Upper lobe of left lung (tissue), 6 donors: ENCODE measurements around the gene TLE1. TPM values are rescaled to one million over a fixed set of nuclear protein-coding genes. Genes with fewer than 3 reads are reported as not detected.

ENCODE experiments used
- ATAC-seq, 2 donors: fragments of 200-7000 bp; cut with Tn5 transposase; one replicate each; pipeline ENCODE4 v1.9.1; 2022; ENCODE audit warnings: mild to moderate bottlenecking in 2 of 2, moderate library complexity in 2 of 2; ENCODE audit not compliant: low FRiP score in 2 of 2
- DNase-seq, 2 donors: peaks; one replicate each; pipeline ENCODE4 v3.0.0-alpha.2; 2019 to 2020
- H3K27ac ChIP-seq, 4 donors: fragments of 200-600 bp; sonication (generic); one replicate each; pipeline ENCODE4 v1.5.1; 2016 to 2019
- H3K27me3 ChIP-seq, 4 donors: fragments of 200-600 bp; sonication (generic); one replicate each; pipeline ENCODE4 v1.5.1; 2017 to 2019
- H3K36me3 ChIP-seq, 4 donors: fragments of 200-600 bp; sonication (generic); one replicate each; pipeline ENCODE4 v1.5.1; 2016 to 2019
- H3K4me1 ChIP-seq, 4 donors: fragments of 200-600 bp; sonication (generic); one replicate each; pipeline ENCODE4 v1.5.1; 2018 to 2019
- H3K4me3 ChIP-seq, 4 donors: fragments of 200-600 bp; sonication (generic); one replicate each; pipeline ENCODE4 v1.5.1; 2017 to 2019; ENCODE audit warnings: mild to moderate bottlenecking in 2 of 4, moderate library complexity in 1 of 4
- H3K9me3 ChIP-seq, 4 donors: fragments of 200-600 bp; sonication (generic); one replicate each; pipeline ENCODE4 v1.5.1; 2018 to 2019
- EP300 ChIP-seq, 4 donors: sonication (generic); formaldehyde crosslinking; IDR thresholded peaks; one replicate each; pipeline ENCODE4 v1.5.1; 2017; ENCODE audit warnings: antibody characterized with exemption in 4 of 4, control low read depth in 2 of 4
- POLR2A ChIP-seq, 4 donors: fragments of 450-650 bp; IDR thresholded peaks; one replicate each; pipeline ENCODE4 v1.5.1; 2016 to 2017; ENCODE audit warnings: antibody characterized with exemption in 4 of 4, mild to moderate bottlenecking in 2 of 4
- POLR2AphosphoS5 ChIP-seq, 2 donors: sonication (generic); formaldehyde crosslinking; IDR thresholded peaks; one replicate each; pipeline ENCODE4 v1.5.1; 2017; ENCODE audit warnings: antibody characterized with exemption in 2 of 2
- WGBS, 2 donors: methylation state at CpG; one replicate each; pipeline ENCODE4 v1.1.5; 2017 to 2018; 5-methylcytosine and 5-hydroxymethylcytosine counted together
- total RNA-seq, 6 donors: library from RNA; depleted of rRNA in 4 of 6; stranded (reverse); fragments of >200 nt in 4 of 6; gene quantifications; one replicate each; pipeline versions ENCODE4 v1.1.0 to v1.2.1, GENCODE V29; 2016 to 2021
- TF ChIP-seq, protein P1 (sequence below), 6 experiments: fragments of 450-650 bp in 4 of 6; fragments of 200-600 bp in 2 of 6; sonication (generic) in 2 of 6; IDR thresholded peaks; one replicate each; pipeline ENCODE4 v1.5.1; 2016 to 2019; ENCODE audit warnings: antibody characterized with exemption in 6 of 6
- donor health status: DM: no; HTN: no; CAD: no; lungs with moderate emphysema.
- donor health status: DM: no; HTN: yes; CAD: no; lungs with severe emphysema.

Gene TLE1
- total RNA-seq, 6 donors from 2014 or later, result 17.3 to 55.5 (median 27.6) TPM

DNA sequence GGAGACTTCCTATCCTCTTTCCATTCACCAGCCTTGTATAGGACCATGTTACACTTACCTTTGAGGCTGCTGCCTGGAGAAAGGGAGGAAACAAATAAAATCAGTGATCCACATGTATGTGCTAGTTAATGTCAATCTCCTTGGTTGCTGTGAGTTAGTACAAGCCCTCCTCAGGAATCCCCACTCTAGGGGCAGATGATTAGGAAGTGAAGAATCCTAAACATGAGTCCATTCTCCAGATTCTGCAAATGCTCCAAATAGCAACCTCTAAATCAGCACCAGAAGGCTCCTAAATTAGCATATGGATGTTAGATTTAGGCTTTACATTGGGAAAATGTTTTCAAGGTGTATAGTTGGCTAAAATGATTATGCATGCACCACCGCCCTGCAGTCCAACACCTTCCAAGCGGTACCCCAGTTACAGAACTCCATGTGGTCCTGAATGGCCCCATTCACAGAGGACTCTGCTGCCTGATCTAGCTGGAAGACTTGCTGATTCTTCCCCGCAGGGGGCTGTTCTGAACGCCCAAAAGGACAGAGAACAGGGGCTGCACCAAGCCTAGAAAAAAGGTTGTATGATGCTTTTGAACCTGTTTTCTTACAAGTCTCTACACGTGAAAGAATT lies 123.2 kb downstream of the TLE1 start:
- 89 to 91% methylated on average over 2 to 5 of the region's 5 CpGs for WGBS, 2 donors
- ATAC-seq (no peak), DNase-seq (no peak)
- TF ChIP-seq POLR2AphosphoS5 (IDR thresholded peaks at IDR 0.05) (no peak), EP300 (IDR thresholded peaks at IDR 0.05) (no peak), POLR2A (IDR thresholded peaks at IDR 0.05) (no peak)
- TF ChIP-seq, protein P1, sequence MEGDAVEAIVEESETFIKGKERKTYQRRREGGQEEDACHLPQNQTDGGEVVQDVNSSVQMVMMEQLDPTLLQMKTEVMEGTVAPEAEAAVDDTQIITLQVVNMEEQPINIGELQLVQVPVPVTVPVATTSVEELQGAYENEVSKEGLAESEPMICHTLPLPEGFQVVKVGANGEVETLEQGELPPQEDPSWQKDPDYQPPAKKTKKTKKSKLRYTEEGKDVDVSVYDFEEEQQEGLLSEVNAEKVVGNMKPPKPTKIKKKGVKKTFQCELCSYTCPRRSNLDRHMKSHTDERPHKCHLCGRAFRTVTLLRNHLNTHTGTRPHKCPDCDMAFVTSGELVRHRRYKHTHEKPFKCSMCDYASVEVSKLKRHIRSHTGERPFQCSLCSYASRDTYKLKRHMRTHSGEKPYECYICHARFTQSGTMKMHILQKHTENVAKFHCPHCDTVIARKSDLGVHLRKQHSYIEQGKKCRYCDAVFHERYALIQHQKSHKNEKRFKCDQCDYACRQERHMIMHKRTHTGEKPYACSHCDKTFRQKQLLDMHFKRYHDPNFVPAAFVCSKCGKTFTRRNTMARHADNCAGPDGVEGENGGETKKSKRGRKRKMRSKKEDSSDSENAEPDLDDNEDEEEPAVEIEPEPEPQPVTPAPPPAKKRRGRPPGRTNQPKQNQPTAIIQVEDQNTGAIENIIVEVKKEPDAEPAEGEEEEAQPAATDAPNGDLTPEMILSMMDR (IDR thresholded peaks at IDR 0.05), result no peak
- H3K36me3 ChIP-seq, result no peaks in the 10 kb centered on the region
- no peaks in the 10 kb centered on the region for H3K9me3 ChIP-seq
- no peaks in the 10 kb centered on the region for H3K4me1 ChIP-seq
- H3K27me3 ChIP-seq, result no peaks in the 10 kb centered on the region
- no peak overlapping the region for H3K27ac ChIP-seq
- H3K4me3 ChIP-seq, result no peak overlapping the region

DNA sequence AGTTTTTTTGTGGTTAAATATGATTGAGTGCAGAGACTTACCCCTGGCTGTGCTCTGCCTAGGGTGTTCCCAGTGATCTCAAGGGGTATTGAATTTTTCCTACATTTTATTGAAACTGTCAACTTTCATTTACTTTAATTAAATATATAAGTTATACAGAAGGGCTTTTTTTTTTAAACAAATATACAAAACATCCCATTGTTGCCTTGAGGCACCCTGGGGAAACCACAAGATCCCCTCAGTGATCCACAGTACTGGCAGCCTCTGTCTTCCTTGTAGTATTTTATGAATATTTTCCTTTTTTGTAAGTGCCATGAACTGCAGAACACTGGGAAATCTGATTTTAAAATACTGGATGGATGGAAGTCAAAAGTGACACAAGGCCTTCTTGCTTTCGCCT lies 123.7 kb downstream of the TLE1 start:
- Histone ChIP-seq H3K9me3 (no peaks in the 10 kb centered on the region), H3K4me3 (no peak overlapping the region), H3K27ac (no peak overlapping the region), H3K27me3 (no peaks in the 10 kb centered on the region), H3K36me3 (no peaks in the 10 kb centered on the region), H3K4me1 (no peaks in the 10 kb centered on the region)
- ATAC-seq (no peak), DNase-seq (no peak)
- TF ChIP-seq, protein P1 (IDR thresholded peaks at IDR 0.05), result no peak
- TF ChIP-seq POLR2AphosphoS5 (IDR thresholded peaks at IDR 0.05) (no peak), POLR2A (IDR thresholded peaks at IDR 0.05) (no peak), EP300 (IDR thresholded peaks at IDR 0.05) (no peak)
- 82 to 89% methylated on average over 1 of the region's 1 CpG for WGBS, 2 donors

DNA sequence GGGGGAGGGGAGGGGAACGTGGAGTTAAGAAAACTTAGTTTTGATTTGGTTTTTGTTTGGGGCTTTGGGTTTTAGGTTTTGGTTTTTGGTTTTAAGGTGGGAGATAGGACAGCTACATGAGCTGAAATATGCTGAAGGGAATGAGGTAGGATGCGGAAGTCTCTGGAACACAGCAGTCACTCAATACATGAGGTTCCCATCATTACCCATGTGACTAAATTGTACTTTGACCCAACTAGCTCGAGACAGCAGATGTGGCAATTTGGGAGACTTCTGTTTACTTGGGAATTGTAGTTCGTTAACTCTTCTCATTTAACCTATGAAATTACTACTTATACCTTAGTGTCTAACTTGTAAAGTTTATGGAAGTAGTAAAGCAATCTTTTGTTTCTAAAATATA lies 124.2 kb downstream of the TLE1 start:
- no peaks in the 10 kb centered on the region for H3K36me3 ChIP-seq
- ATAC-seq (no peak), DNase-seq (no peak)
- H3K4me3 ChIP-seq, result no peak overlapping the region
- H3K9me3 ChIP-seq, result no peaks in the 10 kb centered on the region
- H3K4me1 ChIP-seq, result peaks cover 0 to 2% (median 0%) of the 10 kb centered on the region in 4 donors
- 78 to 83% methylated on average over 4 of the region's 4 CpGs for WGBS, 2 donors
- no peaks in the 10 kb centered on the region for H3K27me3 ChIP-seq
- TF ChIP-seq, protein P1 (IDR thresholded peaks at IDR 0.05), result no peak
- no peak for TF ChIP-seq POLR2AphosphoS5 (IDR thresholded peaks at IDR 0.05)
- no peak for TF ChIP-seq POLR2A (IDR thresholded peaks at IDR 0.05)
- no peak for TF ChIP-seq EP300 (IDR thresholded peaks at IDR 0.05)
- H3K27ac ChIP-seq, result no peak overlapping the region

DNA sequence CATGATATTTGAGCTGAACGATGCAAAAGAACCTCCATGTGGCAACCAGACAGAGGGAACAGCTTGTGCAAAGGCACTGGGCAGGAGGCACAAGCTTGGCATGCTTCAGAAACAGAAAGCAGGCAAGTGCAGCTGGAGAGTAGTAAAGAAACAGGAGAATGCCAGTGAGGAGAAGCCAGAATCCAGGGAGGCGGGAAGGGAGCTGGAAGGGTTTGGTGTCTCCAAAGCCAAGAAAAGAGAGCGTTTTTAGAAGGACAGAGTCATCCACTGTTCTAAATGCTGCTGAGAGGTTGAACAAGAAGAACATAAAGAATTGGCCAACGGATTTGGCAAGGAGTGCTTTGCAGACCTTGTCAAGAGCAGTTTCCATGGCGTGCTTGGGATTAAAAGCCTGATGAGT lies 124.7 kb downstream of the TLE1 start:
- Histone ChIP-seq H3K27ac (no peak overlapping the region), H3K9me3 (no peaks in the 10 kb centered on the region), H3K4me3 (no peak overlapping the region), H3K4me1 (peaks cover 0 to 3% (median 0%) of the 10 kb centered on the region in 4 donors), H3K27me3 (no peaks in the 10 kb centered on the region), H3K36me3 (no peaks in the 10 kb centered on the region)
- TF ChIP-seq, protein P1 (IDR thresholded peaks at IDR 0.05), result no peak
- TF ChIP-seq POLR2AphosphoS5 (IDR thresholded peaks at IDR 0.05) (no peak), EP300 (IDR thresholded peaks at IDR 0.05) (no peak), POLR2A (IDR thresholded peaks at IDR 0.05) (no peak)
- ATAC-seq, result no peak
- 79 to 82% methylated on average over 5 of the region's 5 CpGs for WGBS, 2 donors
- no peak for DNase-seq

DNA sequence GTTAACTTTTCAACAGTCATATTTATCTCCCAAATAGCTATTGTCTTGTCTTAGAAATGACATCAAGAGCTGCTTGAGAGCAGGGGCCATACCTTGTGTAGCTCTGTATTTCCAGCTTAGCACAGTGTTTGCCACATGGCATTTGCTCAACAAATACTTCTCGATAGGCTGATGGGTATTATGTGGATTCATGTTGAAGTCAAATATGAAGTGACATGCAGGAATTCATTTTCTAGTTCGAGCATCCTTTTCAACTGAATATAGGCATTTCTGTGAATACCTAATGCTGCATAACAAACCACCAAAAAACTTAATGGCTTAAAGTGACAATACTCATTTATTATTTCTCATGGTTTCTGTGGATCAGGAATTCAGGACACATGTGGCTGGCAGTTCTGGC lies 125.6 kb downstream of the TLE1 start:
- H3K27me3 ChIP-seq, result no peaks in the 10 kb centered on the region
- H3K9me3 ChIP-seq, result no peaks in the 10 kb centered on the region
- H3K36me3 ChIP-seq, result no peaks in the 10 kb centered on the region
- peaks cover 0 to 12% (median 2%) of the 10 kb centered on the region in 4 donors for H3K4me1 ChIP-seq
- no peak for DNase-seq
- H3K27ac ChIP-seq, result no peak overlapping the region
- TF ChIP-seq POLR2AphosphoS5 (IDR thresholded peaks at IDR 0.05), result no peak
- WGBS, 2 donors, result 85 to 100% methylated on average over 2 of the region's 2 CpGs
- ATAC-seq, result no peak
- no peak overlapping the region for H3K4me3 ChIP-seq
